ENCODE data around the gene TNNT2.
A peak's percentile ranks its signal among the peaks of the same experiment; 100 is the strongest.

TNNT2 gene

GRCh38 chr1:201403359-201403758, 25.9 kb upstream of the TNNT2 start:
- DNase-seq (ENCODE audit: low spot score), result no peak

- no peak for DNase-seq (ENCODE audit: low spot score)
These were observed 24.2 kb upstream of the TNNT2 start for GRCh38 chr1:201401700-201402099.

DNA sequence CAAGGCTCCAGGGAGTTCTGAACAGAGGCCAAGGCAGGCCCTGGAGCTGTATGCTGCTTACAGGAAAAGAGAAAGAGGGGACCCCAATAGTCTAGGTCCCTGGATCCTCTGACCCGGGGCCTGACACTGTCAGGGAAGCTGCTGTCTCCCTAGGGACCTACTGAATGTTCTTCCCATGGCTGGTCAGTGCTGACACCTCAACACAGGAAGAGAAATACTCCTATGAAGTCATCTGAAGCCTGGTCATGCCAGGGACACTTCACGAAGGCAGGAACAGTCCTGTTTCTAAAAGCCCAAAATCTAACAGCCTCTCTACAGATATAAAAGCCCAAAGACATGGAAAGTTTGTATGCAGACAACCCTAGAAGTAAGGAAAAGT, 23.4 kb upstream of the TNNT2 start:
- peak; percentile 26 for DNase-seq (ENCODE audit: low spot score)

GRCh38 chr1:201400212-201400851, 22.9 kb upstream of the TNNT2 start:
- no peak for DNase-seq (ENCODE audit: low spot score)

- DNase-seq (ENCODE audit: low spot score), result peak; percentile 68
These were observed 22.1 kb upstream of the TNNT2 start for GRCh38 chr1:201399352-201400126.

DNA sequence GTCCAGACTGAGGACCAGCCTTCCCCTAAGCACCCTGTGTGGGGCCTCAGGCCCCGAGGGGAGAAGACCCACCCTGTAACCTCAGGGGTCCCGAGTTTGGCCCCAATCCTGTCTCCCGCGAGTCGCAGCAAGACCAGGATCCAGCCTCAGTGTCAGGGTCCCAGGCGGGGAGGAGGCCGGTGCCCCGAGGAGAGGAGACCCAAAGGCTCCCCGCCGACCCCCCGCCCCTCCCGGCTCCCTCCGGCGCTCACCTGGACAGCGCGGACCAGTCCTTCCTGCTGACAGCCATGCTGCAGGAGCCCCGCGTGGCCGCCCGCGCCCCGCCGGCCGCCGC, 21.5 kb upstream of the TNNT2 start, which contains the start of gene LAD1:
Gene LAD1 (minus strand): TSS at position 307 of the 334 bp plus-strand sequence. CDS start 18 bp downstream, at position 289.
- no peak for DNase-seq (ENCODE audit: low spot score)

DNA sequence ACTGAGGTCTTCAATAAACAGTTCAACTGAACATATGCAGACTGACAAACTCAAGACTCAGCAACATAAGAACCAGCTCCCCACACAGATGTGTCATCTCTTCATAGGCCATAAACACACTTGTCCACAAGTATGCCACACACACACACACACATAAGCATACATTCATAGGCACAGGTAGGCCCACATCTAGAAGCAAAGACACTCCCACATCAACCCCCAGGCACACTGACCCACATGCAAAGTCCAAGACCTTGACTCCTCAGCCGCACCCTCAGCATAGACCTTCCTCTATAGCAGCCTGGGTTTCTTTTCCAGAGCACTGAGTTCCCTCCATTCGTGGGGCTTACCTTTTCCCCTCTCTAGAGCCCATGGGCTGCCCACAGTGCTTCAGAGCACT, 20.2 kb upstream of the TNNT2 start:
- DNase-seq (ENCODE audit: low spot score), result peak; percentile 58

- DNase-seq (ENCODE audit: low spot score), result peak; percentile 94
These were observed 19.5 kb upstream of the TNNT2 start for GRCh38 chr1:201396861-201397464.

DNA sequence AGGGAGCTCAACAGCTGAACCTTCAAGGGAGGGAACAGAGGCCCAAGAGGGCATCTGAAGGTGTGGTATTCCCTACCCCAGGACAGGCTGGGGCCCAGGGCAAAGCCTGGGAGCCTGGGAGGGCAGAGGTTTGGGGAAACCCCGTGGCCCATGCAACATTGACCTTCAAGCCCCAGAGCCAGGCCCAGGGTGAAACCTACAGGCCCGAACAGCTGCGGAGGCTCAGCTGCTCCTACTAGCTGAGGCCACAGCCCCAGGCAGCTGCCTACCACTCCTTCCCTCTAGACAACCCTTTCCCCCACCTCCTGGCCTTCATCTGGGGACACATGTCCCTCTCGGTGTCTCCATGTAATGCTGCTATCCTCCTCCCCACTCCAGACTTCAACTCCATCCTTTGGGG, 18.5 kb upstream of the TNNT2 start:
- no peak for DNase-seq (ENCODE audit: low spot score)

GRCh38 chr1:201394591-201394990, 17.1 kb upstream of the TNNT2 start:
- DNase-seq (ENCODE audit: low spot score), result no peak

- DNase-seq (ENCODE audit: low spot score), result no peak
These were observed 15.6 kb upstream of the TNNT2 start for GRCh38 chr1:201393076-201393475.

GRCh38 chr1:201391651-201392511, 14.4 kb upstream of the TNNT2 start:
- no peak for DNase-seq (ENCODE audit: low spot score)

- DNase-seq (ENCODE audit: low spot score), result no peak
These were observed 13.7 kb upstream of the TNNT2 start for GRCh38 chr1:201391225-201391624.

GRCh38 chr1:201389051-201389450, 11.6 kb upstream of the TNNT2 start:
- DNase-seq (ENCODE audit: low spot score), result no peak

- no peak for DNase-seq (ENCODE audit: low spot score)
These were observed 8.7 kb upstream of the TNNT2 start for GRCh38 chr1:201386208-201386607.

DNA sequence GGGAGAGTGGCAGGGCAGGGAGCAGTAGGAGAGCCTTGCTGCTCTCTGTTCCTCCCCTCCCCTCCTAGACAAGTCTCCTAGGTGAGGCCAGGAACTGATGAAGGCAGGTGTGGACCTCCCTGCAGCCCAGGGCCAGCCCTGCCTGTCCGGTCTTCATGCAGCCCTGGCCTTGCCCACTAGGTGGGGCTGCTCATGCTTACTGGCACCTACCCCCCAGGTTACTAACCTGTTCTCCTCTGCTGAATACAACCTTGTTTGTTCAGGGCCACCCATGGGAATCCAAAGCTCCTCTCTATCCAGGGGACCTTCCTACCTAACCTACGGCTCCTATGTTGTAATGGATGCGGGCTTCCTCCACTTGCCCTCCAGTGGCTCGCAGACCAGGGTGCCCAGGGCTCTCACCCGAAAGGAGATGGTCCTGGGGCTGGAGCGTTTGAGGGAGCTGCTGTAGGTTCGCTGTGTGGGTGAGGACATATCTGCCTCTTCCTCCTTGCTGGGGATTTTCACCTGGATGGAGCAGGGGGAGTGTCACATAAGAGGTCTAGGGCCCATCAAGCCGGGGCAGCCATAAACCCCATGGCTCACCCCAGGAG, 7.9 kb upstream of the TNNT2 start:
- DNase-seq (ENCODE audit: low spot score), result peak; percentile 81

- no peak for DNase-seq (ENCODE audit: low spot score)
These were observed 6.9 kb upstream of the TNNT2 start for GRCh38 chr1:201384406-201384782.

DNA sequence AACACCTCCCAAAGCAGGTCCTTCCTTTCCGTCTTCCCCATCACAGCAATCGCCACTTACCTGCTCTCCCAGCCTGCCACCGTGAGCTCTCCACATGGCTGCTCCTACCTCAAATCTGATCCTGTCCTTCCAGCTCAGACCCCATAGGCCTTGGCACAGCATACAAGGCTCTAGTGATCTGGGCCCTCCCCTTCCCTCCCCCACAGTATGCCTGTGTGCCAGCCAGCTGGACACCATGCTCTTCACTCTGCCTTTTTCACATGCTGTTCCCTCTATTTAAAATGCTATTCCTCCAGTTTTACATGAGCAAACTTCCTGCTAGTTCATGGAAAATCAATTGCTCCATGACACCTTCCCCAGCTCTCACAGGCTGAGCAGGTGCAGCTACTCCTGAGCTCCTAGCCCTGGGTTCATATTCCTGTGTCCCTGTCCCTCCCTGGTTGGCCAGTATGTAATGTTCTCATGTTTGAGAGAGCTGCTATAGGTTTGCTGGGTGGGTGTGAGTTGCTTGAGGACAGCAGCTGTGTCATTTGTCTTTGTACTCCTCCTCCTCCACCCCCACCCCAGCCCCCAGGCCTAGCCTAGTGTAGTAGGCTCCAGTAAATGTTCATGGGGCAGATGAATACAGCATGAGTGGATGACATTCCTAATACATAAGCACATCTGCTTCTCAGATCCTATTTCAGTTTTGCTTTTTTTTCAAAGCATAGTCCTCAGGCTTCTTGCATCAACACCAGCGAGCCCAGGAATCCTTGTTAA, 6.3 kb upstream of the TNNT2 start:
- DNase-seq (ENCODE audit: low spot score), result peak; percentile 90

DNA sequence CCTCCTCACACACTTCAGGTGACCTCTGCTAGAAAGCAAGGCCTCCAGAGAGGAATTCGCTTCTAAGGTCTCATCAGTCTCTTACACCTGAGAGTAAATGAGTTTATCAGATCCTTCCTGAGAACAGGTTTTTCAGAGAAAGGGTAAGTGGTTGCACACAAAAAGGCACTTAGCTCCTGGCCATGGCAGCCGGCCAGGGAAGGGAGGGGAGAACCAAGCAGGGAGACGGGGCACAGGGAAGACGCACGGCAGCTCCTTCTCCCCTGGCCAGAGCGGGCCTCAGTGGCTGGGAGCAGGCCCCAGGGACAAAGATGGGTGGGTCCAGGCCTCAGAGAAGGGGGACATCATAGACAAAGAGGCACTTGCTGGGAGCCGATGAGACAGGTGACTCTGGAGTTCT, 3.6 kb upstream of the TNNT2 start:
- no peak for DNase-seq (ENCODE audit: low spot score)

- DNase-seq (ENCODE audit: low spot score), result no peak
These were observed 2.3 kb upstream of the TNNT2 start for GRCh38 chr1:201379733-201380242.

DNA sequence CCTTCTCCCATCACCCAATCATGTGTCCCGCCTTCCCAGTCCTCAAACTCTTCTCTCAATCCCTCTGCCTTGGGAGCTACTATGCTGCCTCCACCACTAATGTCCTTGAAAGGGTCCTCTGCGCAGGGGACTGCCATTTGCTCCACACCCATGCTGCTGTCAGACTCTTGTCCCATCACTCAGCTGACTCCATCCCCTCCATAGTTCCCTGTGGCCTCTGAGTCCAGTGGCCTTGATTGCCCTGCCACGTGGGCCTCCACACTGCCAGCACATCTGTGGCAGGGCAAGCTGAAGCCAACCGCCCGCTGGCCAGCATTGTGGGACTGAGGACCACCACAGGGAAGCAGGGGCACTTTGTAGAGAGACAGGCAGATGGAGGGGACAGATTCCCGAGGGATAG, 1.3 kb upstream of the TNNT2 start:
- no peak for DNase-seq (ENCODE audit: low spot score)
